B cell (primary cell): ENCODE measurements around the gene NRL. TPM values are rescaled to one million over a fixed set of nuclear protein-coding genes. Genes with fewer than 3 reads are reported as not detected.

Source experiments
- ATAC-seq: fragments of 200-7000 bp; cut with Tn5 transposase; one replicate; pipeline ENCODE4 v1.10.0; 2021; ENCODE audit warnings: low read depth, mild to moderate bottlenecking, moderate number of reproducible peaks, moderate library complexity
- CTCF ChIA-PET: fragments of 350-600 bp; sonication (Branson Sonifier 250); formaldehyde crosslinking; loops from one replicate; lab custom pipeline; 2021; ENCODE audit warnings: antibody characterized with exemption, inconsistent platforms; lab: Charles Lee
- POLR2A ChIA-PET: fragments of 350-600 bp; sonication (Branson Sonifier 250); formaldehyde crosslinking; loops from one replicate; lab custom pipeline; 2021; ENCODE audit warnings: antibody characterized with exemption; lab: Charles Lee
- DNase-seq: peaks from one replicate; pipeline ENCODE4 v3.0.0; 2013
- H2AFZ ChIP-seq: 2 replicates; pipeline ENCODE4 v1.6.1; 2012; ENCODE audit warnings: mild to moderate bottlenecking, low read depth, low read length; ENCODE audit not compliant: insufficient read depth, poor library complexity, severe bottlenecking
- H3K27ac ChIP-seq, 2 donors: 1 replicate in 1 of 2; 2 replicates in 1 of 2; pipeline ENCODE4 v1.5.1; 2012 to 2013; ENCODE audit warnings: low read length in 2 of 2, mild to moderate bottlenecking in 2 of 2, moderate library complexity in 1 of 2
- H3K27me3 ChIP-seq, 4 experiments: fragments of 200-600 bp in 1 of 4; sonication (generic) in 1 of 4; replicated peaks in 1 of 4; 1 replicate in 2 of 4; 2 replicates in 2 of 4; pipeline versions ENCODE4 v1.6.1 to v1.7.0; 2013 to 2016; ENCODE audit warnings: low read length in 3 of 4, mild to moderate bottlenecking in 2 of 4, mixed read lengths in 1 of 4, moderate library complexity in 1 of 4; ENCODE audit not compliant: insufficient read depth in 4 of 4, control insufficient read depth in 3 of 4; ENCODE audit errors: control extremely low read depth in 1 of 4
- H3K36me3 ChIP-seq, 2 experiments: replicated peaks in 1 of 2; 1 replicate in 1 of 2; 2 replicates in 1 of 2; pipeline versions ENCODE4 v1.6.1 to v1.7.1; 2013; ENCODE audit warnings: low read length in 1 of 2; ENCODE audit not compliant: insufficient read depth in 2 of 2, control insufficient read depth in 1 of 2; ENCODE audit errors: control extremely low read depth in 1 of 2, extremely low read depth in 1 of 2
- H3K4me1 ChIP-seq, 2 donors: fragments of 200-600 bp in 1 of 2; sonication (generic) in 1 of 2; 1 replicate in 1 of 2; 2 replicates in 1 of 2; pipeline versions ENCODE4 v1.5.1 to v1.6.1; 2013 to 2017; ENCODE audit warnings: low read length in 2 of 2; ENCODE audit not compliant: control insufficient read depth in 2 of 2, insufficient read depth in 2 of 2
- H3K4me2 ChIP-seq: replicated peaks from 2 replicates; pipeline ENCODE3; 2012; ENCODE audit warnings: mild to moderate bottlenecking, low read depth, low read length; ENCODE audit not compliant: poor library complexity, severe bottlenecking
- H3K4me3 ChIP-seq, 5 experiments: fragments of 200-600 bp in 1 of 5; sonication (generic) in 1 of 5; 1 replicate in 3 of 5; 2 replicates in 2 of 5; pipeline versions ENCODE4 v1.5.1 to v1.7.0; 2011 to 2016; ENCODE audit warnings: low read length in 4 of 5, mild to moderate bottlenecking in 4 of 5, low read depth in 2 of 5, control low read depth in 1 of 5, moderate library complexity in 1 of 5; ENCODE audit not compliant: insufficient read depth in 1 of 5; ENCODE audit errors: control extremely low read depth in 1 of 5, extremely low read depth in 1 of 5
- H3K79me2 ChIP-seq: fragments of 200-600 bp; sonication (generic); one replicate; pipeline ENCODE4 v1.6.0; 2016; ENCODE audit warnings: low read length; ENCODE audit not compliant: control insufficient read depth, insufficient read depth
- H3K9ac ChIP-seq: fragments of 200-600 bp; sonication (generic); 2 replicates; pipeline ENCODE4 v1.6.1; 2017; ENCODE audit warnings: mild to moderate bottlenecking, low read length, moderate library complexity
- H3K9me3 ChIP-seq, 3 donors: one replicate each; pipeline versions ENCODE4 v1.6.1 to v1.7.1; 2013; ENCODE audit warnings: low read length in 2 of 3; ENCODE audit not compliant: control insufficient read depth in 2 of 3, insufficient read depth in 1 of 3; ENCODE audit errors: control extremely low read depth in 1 of 3
- H4K20me1 ChIP-seq: 2 replicates; pipeline ENCODE4 v1.6.0; 2012; ENCODE audit warnings: mild to moderate bottlenecking, low read length; ENCODE audit not compliant: insufficient read depth, control insufficient read depth, poor library complexity, severe bottlenecking
- H3K27ac Mint-ChIP-seq: one replicate; pipeline ENCODE4 v1.8.0; 2021; ENCODE audit warnings: mixed read lengths
- H3K27me3 Mint-ChIP-seq: one replicate; pipeline ENCODE4 v1.8.0; 2021; ENCODE audit warnings: mixed read lengths
- H3K4me1 Mint-ChIP-seq: one replicate; pipeline ENCODE4 v1.8.0; 2021; ENCODE audit warnings: mixed read lengths
- H3K4me3 Mint-ChIP-seq: one replicate; pipeline ENCODE4 v1.8.0; 2021; ENCODE audit warnings: mixed read lengths
- H3K9me3 Mint-ChIP-seq: one replicate; pipeline ENCODE4 v1.8.0; 2022; ENCODE audit warnings: mixed read lengths; ENCODE audit not compliant: insufficient read depth
- CTCF ChIP-seq: fragments of 200-600 bp; IDR thresholded peaks from one replicate; pipeline ENCODE4 v1.8.0; 2022; ENCODE audit warnings: antibody characterized with exemption, mild to moderate bottlenecking
- EZH2 ChIP-seq: IDR thresholded peaks from 2 replicates; pipeline ENCODE4 v1.6.1; 2012; ENCODE audit warnings: borderline replicate concordance, low read depth, mild to moderate bottlenecking, moderate library complexity, low read length; ENCODE audit not compliant: insufficient read depth, poor library complexity, severe bottlenecking
- WGBS: methylation state at CpG from one replicate; pipeline ENCODE4 v1.1.5; 2013; ENCODE audit warnings: missing lambda C conversion rate; ENCODE audit not compliant: insufficient coverage; 5-methylcytosine and 5-hydroxymethylcytosine counted together
- intact Hi-C: fragments of 100-400 bp; cut with micrococcal nuclease; formaldehyde crosslinking; loops from one replicate; pipeline ENCODE4 v1.10.0; 2022
- polyA plus RNA-seq: library from polyadenylated mRNA; depleted of rRNA; stranded (reverse); fragments of >200 nt; gene quantifications from 2 replicates; pipeline ENCODE4 v1.2.3, GENCODE V29; 2012
- total RNA-seq, 2 donors: library from RNA; stranded (reverse); fragments of 120-200 nt in 1 of 2; gene quantifications; 1 replicate in 1 of 2; 2 replicates in 1 of 2; pipeline versions ENCODE4 v1.2.3 to v1.2.4, GENCODE V29; 2013 to 2022

The NRL gene
- total and polyA plus RNA-seq, 2 donors (not counting 1 experiment from before 2014, with no cell fraction given) = 7.0 to 8.8 TPM

- Mint-ChIP-seq H3K27me3 (peaks cover 7% of the 10 kb centered on the region), H3K4me3 (no peak overlapping the region), H3K4me1 (peaks cover 16% of the 10 kb centered on the region), H3K27ac (no peak overlapping the region), H3K9me3 (no peaks in the 10 kb centered on the region)
- no peak overlapping the region for H3K9ac ChIP-seq
- TF ChIP-seq CTCF (no peak), EZH2 (no peak)
- 88% methylated on average over 8 of the region's 10 CpGs for WGBS
- DNase-seq (no peak), ATAC-seq (no peak)
- ChIA-PET CTCF (interaction anchor here (1.0 to 14.5 kb wide), 6 partner anchors 24 to 252 kb away, joined by 3 to 220 read pairs (median 20); partner anchors contain the start of genes IRF9 and PCK2), POLR2A (interaction anchor here (0.9 kb wide), 1 partner anchor 58 kb away, joined by 3 read pairs; no protein-coding TSS in a partner anchor)
- H3K27ac ChIP-seq = no peak overlapping the region
- H3K9me3 ChIP-seq = peaks cover 0 to 3% (median 0%) of the 10 kb centered on the region in 3 donors
- H2AFZ ChIP-seq = no peak overlapping the region
- intact Hi-C loops = no loop called here
- H3K79me2 ChIP-seq = no peaks in the 10 kb centered on the region
- H3K4me2 ChIP-seq = no peak overlapping the region
- no peak overlapping the region for H3K4me3 ChIP-seq
- H3K36me3 ChIP-seq = no peaks in the 10 kb centered on the region
- peaks cover 0 to 31% (median 8%) of the 10 kb centered on the region in 4 experiments for H3K27me3 ChIP-seq
- H4K20me1 ChIP-seq = no peaks in the 10 kb centered on the region
- H3K4me1 ChIP-seq = peaks cover 9 to 16% of the 10 kb centered on the region in 2 donors
Measured at GRCh38 chr14:24055971-24056799, 58.6 kb downstream of the NRL start.

- peaks cover 7% of the 10 kb centered on the region for H3K27me3 Mint-ChIP-seq
Measured at GRCh38 chr14:24054646-24055045, 60.1 kb downstream of the NRL start.

More at GRCh38 chr14:24054646-24055045, 60.1 kb downstream of the NRL start:
- peaks cover 0 to 3% (median 0%) of the 10 kb centered on the region in 3 donors for H3K9me3 ChIP-seq
- CTCF ChIA-PET = interaction anchor here (1.2 to 14.5 kb wide), 3 partner anchors 32 to 53 kb away, joined by 3 to 220 read pairs (median 198); partner anchors contain the start of gene PCK2
- Mint-ChIP-seq H3K4me1 (peaks cover 27% of the 10 kb centered on the region), H3K9me3 (no peaks in the 10 kb centered on the region), H3K27ac (no peak overlapping the region), H3K4me3 (no peak overlapping the region)
- H3K4me2 ChIP-seq = no peak overlapping the region
- no peak for TF ChIP-seq CTCF
- no peak for TF ChIP-seq EZH2
- H4K20me1 ChIP-seq = no peaks in the 10 kb centered on the region
- peaks cover 9 to 19% of the 10 kb centered on the region in 2 donors for H3K4me1 ChIP-seq
- H3K79me2 ChIP-seq = no peaks in the 10 kb centered on the region
- H3K27me3 ChIP-seq = peaks cover 0 to 31% (median 8%) of the 10 kb centered on the region in 4 experiments
- H3K9ac ChIP-seq = no peak overlapping the region
- H3K4me3 ChIP-seq = no peak overlapping the region
- no peak overlapping the region for H2AFZ ChIP-seq
- DNase-seq (no peak), ATAC-seq (no peak)
- POLR2A ChIA-PET = interaction anchor here (0.8 kb wide), 1 partner anchor 36 kb away, joined by 3 read pairs; no protein-coding TSS in a partner anchor
- WGBS = 98% methylated on average over 5 of the region's 9 CpGs
- intact Hi-C loops = loop anchor here (5.0 kb wide), 1 partner anchor 467 kb away; no protein-coding TSS in a partner anchor
- H3K27ac ChIP-seq = no peak overlapping the region
- H3K36me3 ChIP-seq = no peaks in the 10 kb centered on the region
